Superior temporal gyrus (tissue), 1 donor: ENCODE data around the gene ALOX5AP.
A peak's percentile ranks its signal among the peaks of the same experiment; 100 is the strongest.

Source experiments
- DNase-seq: peaks from one replicate; pipeline ENCODE4 v3.0.0-alpha.2; 2016; ENCODE audit errors: extremely low spot score

ALOX5AP gene

GRCh38 chr13:30714629-30715371 is 20.5 kb upstream of the ALOX5AP start:
- DNase-seq, result no peak

DNA sequence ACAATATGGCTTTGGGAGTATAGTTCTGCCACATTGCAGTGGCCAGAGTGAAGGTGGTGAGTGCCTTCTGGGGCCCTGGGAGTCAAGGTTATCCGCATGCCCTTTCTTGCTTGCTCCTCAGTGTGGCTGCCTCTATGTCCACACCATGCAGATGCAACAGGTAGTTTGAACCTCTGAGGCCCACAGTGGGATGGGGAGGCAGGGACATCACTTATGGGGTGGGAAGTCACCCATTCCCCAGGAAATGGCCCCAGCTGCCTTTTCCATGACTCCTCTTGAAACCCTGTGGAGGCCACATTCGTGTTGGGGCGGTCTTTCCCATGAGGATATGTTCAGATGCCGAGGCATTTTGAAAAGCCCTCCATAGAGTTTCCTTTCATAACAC is 20.0 kb upstream of the ALOX5AP start:
- no peak for DNase-seq

GRCh38 chr13:30715837-30716236 is 19.5 kb upstream of the ALOX5AP start:
- no peak for DNase-seq

DNA sequence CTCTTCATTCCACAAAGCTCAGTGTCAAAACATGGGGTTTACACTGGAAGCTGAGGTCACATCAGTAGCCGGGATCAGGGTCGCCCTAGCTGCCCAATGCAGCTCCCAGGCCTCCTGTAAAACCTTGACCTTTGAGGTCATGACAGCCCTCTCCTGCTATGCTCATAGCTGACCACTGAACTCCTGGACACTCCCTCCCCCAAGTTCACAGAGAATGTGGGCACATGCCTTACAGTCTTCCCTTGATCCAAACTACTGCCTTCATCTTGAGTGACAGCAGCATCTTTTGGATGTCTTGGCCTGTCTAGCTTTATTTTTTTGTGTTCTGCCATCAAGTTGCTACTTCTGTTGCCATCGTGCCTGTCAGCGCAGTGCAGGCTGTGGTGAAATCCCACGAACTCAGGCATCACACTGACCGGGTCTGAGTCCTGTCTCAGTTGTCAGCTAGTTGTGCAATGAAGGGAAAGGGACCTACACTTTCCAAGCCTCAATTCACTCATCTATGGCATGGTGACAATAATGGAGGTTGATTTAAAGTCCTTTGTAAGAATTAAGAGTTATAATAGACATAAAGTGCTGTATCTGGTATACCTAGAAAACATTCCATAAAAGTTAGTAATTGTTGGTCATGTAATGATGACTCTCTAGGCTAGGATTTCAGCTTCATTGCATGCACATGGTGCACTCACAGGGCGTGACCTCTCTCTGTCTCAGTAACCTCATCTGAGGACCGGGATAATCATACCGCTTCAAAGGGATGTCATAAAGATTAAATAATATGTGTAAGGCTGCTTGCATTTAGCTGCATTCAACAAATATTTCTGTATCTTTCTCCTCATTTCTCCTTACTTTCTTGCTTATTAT is 16.4 kb upstream of the ALOX5AP start:
- no peak for DNase-seq

GRCh38 chr13:30719525-30719914 is 15.8 kb upstream of the ALOX5AP start:
- no peak for DNase-seq

- DNase-seq, result no peak
Observed at GRCh38 chr13:30720172-30720869, 15.0 kb upstream of the ALOX5AP start.

DNA sequence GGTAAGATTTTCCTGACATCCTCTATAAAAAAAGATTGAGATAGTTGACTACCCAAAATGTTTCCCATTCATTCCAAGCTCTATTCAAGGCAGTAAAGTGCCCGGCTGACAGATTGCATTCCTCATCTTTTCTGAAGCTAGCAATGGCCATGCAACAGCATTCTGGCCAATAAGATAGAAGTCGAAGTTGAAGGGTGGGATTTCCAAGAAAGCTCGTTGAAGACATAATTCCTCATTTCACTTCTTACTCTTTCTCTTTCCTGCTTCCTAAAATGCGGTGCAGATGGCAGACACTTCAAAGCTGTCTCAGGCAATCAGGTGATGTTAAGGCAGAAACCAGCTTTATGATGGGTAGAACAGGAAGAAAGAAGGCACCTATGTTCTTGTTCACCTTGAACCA is 13.4 kb upstream of the ALOX5AP start:
- no peak for DNase-seq

DNA sequence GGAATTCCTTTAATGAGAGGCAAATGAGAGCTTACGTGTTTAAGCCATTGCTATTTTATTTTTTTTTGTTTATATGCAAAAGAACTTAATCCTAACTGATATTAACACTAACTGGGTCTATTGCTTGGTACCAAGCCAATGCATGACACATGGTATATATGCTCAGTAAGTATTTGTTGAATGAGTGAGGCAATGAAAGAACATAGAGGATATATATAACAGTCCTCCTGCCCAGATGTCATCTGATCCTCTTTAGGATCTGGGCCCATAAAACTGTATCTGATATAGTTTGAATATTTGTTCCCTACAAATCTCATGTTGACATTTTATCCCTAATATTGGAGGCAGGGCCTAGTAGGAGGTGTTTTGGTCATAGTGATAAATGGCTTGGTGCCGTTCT is 13.0 kb upstream of the ALOX5AP start:
- no peak for DNase-seq

- DNase-seq, result no peak
Observed at GRCh38 chr13:30724778-30725177, 10.6 kb upstream of the ALOX5AP start.

DNA sequence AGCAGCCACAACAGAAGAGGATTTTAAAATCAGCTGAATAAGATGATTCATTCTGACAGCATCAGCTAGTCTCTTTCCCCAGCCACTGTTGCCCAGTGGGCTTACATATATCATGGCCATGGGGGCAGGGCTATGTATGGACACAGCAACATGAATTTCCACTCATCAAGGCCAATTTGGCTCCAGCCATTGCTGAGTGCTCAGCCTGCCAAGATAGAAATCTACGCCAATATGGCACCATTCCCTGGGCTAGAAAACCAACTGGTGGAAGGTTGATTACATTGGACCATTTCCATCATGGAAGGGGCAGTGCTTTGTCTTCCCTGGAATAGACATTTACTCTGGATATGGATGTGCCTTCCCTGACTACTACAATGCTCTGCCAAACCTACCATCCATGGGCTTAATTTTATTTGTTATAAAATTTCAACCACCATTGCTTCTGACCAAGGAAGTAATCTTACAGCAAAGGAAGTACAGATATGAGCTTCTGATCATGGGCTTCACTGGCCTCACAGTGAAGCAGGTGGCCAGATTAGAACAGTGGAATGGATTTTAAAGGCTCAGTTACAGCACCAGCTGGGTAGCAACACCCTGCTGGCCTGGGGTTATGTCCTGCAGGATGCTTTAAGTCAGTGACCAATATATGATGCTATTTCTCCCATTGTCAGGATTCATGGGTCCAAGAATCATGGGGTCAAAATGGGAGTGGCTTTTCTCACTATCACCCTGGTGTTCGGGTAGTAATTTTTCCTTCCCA is 9.8 kb upstream of the ALOX5AP start:
- DNase-seq, result no peak

- DNase-seq, result no peak
Observed at GRCh38 chr13:30726192-30726591, 9.2 kb upstream of the ALOX5AP start.

- DNase-seq, result no peak
Observed at GRCh38 chr13:30727491-30728355, 7.6 kb upstream of the ALOX5AP start.

- DNase-seq, result no peak
Observed at GRCh38 chr13:30729801-30730200, 5.5 kb upstream of the ALOX5AP start.

- DNase-seq, result peak; percentile 41
Observed at GRCh38 chr13:30730526-30730925, 4.8 kb upstream of the ALOX5AP start.

- DNase-seq, result no peak
Observed at GRCh38 chr13:30731361-30732045, 3.8 kb upstream of the ALOX5AP start.

- no peak for DNase-seq
Observed at GRCh38 chr13:30732046-30732390, 3.3 kb upstream of the ALOX5AP start.

DNA sequence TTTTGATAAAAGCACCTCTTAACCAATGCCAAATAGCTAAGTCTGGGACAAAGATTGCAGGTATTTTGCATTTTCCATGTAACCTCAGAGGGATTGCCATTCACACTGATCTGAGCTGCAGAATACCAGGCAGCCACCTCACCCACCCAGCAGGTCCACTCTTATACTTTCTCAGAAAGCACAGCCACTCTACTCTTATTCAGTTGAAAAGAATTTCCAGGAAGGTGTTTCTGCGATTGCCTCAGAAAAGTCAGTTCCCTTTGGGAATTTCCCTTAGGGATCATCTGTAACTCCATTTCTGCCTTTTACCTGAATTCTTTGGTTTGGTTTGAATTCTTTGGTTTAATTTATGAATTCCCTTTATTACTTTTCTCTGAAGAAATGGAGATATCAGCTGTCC is 904 bp upstream of the ALOX5AP start:
- no peak for DNase-seq

GRCh38 chr13:30735872-30736175 is 481 bp downstream of the ALOX5AP start:
- no peak for DNase-seq

DNA sequence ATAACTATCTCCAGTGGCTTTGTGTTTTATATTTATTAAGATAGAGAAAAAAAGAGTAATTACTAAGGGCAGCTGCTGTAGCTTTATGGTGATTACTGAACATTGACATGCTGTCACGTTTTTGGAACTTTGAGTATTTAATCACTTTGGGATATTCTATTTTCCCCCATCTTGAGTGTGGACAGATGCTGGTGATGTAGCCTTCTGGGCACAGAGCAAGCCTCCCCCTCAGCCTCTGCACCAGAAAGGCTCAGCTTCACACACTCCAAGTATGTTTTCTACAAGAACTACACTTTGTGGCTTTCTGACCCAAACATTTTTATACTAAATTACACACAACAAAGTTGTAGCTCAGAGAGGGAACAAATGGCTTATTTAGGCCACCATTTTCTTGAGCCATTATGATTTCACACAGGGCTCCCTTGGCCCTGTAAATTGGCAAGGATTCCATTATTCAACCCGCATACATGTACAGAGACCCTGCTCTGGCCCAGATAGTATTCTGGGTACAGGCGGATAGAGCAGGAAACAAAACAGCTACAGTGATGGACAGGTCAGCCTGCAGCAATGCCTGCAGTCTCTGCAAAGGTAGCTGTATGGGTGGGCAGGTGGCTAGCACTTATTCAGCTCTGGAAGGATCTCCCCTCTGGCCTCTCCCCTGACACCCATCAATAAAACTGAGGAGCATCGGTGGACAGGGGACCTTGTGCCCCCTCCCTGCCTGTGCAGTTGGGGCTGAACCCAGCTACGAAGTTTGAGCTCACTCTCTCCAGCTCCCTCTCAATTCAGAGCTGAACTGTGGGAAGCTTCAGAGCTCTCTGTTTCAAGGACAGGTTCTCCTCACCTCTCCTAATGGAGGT is 1.3 kb downstream of the ALOX5AP start:
- DNase-seq, result no peak
